ENCODE results near the gene CBY1. TPM values are rescaled to one million over a fixed set of nuclear protein-coding genes. Genes with fewer than 3 reads are reported as not detected.

Gene CBY1
- total and polyA plus RNA-seq, 4 experiments from 2014 or later = 3.8 to 35.2 (median 20.4) TPM

DNA sequence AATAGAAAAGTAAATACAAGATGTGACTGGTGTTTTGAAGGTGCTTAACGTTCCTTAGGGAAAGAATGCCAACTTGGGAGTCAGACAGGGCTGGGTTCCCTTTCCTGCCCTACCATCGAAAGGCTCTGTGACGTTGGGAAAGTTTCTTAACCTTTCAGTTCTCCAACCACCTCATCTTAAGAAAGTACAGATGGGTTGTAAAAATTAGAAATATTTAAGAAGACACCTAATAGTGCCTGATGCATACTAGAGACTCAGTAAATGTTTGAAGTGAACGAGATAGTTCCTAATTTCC, 50.4 kb downstream of the CBY1 start:
- H3K4me3 Mint-ChIP-seq = peak overlapping the region; percentile 91 to 96 (median 94)
- no peaks in the 10 kb centered on the region for H3K27me3 ChIP-seq (ENCODE audit: insufficient read depth, low read length)
- H3K36me3 ChIP-seq (ENCODE audit: insufficient read depth, low read length) = peaks cover 16% of the 10 kb centered on the region
- ChIA-PET CTCF (ENCODE audit: partially characterized antibody) (interaction anchor here (0.5 to 2.6 kb wide), 5 partner anchors 18 to 56 kb away, joined by 4 to 15 read pairs (median 8); partner anchors contain the start of gene TOMM22), POLR2A (ENCODE audit: partially characterized antibody) (interaction anchor here (0.8 to 8.0 kb wide), 13 partner anchors 10 to 612 kb away, joined by 3 to 186 read pairs (median 11); partner anchors contain the start of genes CBY1, FAM227A, RPL3 and SUN2)
- no peak for DNase-seq
- intact Hi-C loops (cut with micrococcal nuclease) = loop anchor here (2.0 to 10.0 kb wide), 4 partner anchors 18 to 652 kb away; partner anchors contain the start of genes PICK1 and RPL3
- no peaks in the 10 kb centered on the region for H3K27me3 Mint-ChIP-seq
- peak overlapping the region; percentile 6 to 94 for H3K4me3 ChIP-seq (ENCODE audit: low read length in 2 of 2)
- H3K36me3 Mint-ChIP-seq = peaks cover 10 to 41% of the 10 kb centered on the region in 2 donors
- H3K27ac ChIP-seq (ENCODE audit: low read depth, low read length) = peak overlapping the region; percentile 94
- H3K4me1 ChIP-seq (ENCODE audit: insufficient read depth, low read length) = peaks cover 57% of the 10 kb centered on the region
- peak overlapping the region; percentile 92 to 97 (median 94) for H3K27ac Mint-ChIP-seq
- H3K9me3 Mint-ChIP-seq = no peaks in the 10 kb centered on the region
- H3K9me3 ChIP-seq (ENCODE audit: control insufficient read depth in 1 of 2, low read length in 2 of 2) = no peaks in the 10 kb centered on the region
- H3K4me1 Mint-ChIP-seq = peaks cover 49 to 69% (median 55%) of the 10 kb centered on the region in 4 donors

DNA sequence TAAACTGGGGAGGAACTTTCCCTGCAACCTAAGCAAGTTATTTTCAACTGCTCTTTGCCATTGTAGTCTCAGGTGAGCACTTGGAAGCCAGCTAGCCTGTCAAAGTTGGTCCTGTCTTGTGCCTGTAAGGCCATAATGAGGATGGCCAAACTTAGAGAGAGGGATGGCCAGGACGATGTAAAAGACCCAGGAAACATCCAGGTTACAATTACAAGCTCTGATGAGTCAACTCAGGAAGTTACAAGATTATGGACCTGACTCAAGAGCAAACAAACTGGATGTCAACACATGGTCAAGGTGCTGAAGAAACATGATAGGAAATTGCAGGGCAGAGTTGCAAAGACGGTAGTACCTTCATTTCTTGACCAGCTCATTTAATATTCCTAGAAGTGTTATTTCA, 50.9 kb downstream of the CBY1 start:
- peak in 1 of 5 donors; percentile 17 for DNase-seq
- no peaks in the 10 kb centered on the region for H3K27me3 ChIP-seq (ENCODE audit: insufficient read depth, low read length)
- ChIA-PET CTCF (ENCODE audit: partially characterized antibody) (interaction anchor here (0.5 to 2.6 kb wide), 10 partner anchors 12 to 136 kb away, joined by 3 to 15 read pairs (median 4); partner anchors contain the start of gene TOMM22), POLR2A (ENCODE audit: partially characterized antibody) (interaction anchor here (0.8 to 8.0 kb wide), 12 partner anchors 8 to 446 kb away, joined by 3 to 186 read pairs (median 8); partner anchors contain the start of genes CBY1, FAM227A, SUN2 and TOMM22)
- peak overlapping the region; percentile 6 to 94 for H3K4me3 ChIP-seq (ENCODE audit: low read length in 2 of 2)
- Mint-ChIP-seq H3K4me1 (peaks cover 53 to 73% (median 59%) of the 10 kb centered on the region in 4 donors), H3K27me3 (no peaks in the 10 kb centered on the region), H3K27ac (peak overlapping the region; percentile 92 to 97 (median 94)), H3K9me3 (no peaks in the 10 kb centered on the region), H3K36me3 (peaks cover 14 to 45% of the 10 kb centered on the region in 2 donors), H3K4me3 (peak overlapping the region; percentile 91 to 96 (median 94))
- intact Hi-C loops (cut with micrococcal nuclease) = loop anchor here (2.0 to 10.0 kb wide), 4 partner anchors 17 to 653 kb away; partner anchors contain the start of genes PICK1 and RPL3
- peaks cover 60% of the 10 kb centered on the region for H3K4me1 ChIP-seq (ENCODE audit: insufficient read depth, low read length)
- peak overlapping the region; percentile 94 for H3K27ac ChIP-seq (ENCODE audit: low read depth, low read length)
- peaks cover 16% of the 10 kb centered on the region for H3K36me3 ChIP-seq (ENCODE audit: insufficient read depth, low read length)
- no peaks in the 10 kb centered on the region for H3K9me3 ChIP-seq (ENCODE audit: control insufficient read depth in 1 of 2, low read length in 2 of 2)

DNA sequence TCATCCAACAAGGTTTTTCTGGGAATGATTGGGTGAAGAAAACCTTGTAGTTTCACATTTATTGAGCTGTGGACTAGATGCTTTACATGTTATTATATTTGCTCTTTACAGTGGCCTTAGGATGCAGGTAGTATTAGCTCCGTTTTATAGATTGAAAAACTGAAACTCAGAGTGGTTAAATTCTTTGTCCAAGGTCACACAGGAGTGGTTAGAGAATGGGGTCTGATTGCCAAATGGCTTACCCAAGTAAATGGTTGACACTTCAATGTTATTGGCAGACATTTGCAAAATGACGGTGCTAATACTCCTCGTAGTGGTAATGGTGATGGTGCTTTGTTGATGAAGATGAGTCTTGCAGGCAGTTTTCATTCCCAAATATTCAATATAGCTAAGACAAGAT, 51.5 kb downstream of the CBY1 start:
- peaks cover 14 to 51% of the 10 kb centered on the region in 2 donors for H3K36me3 Mint-ChIP-seq
- H3K9me3 Mint-ChIP-seq = no peaks in the 10 kb centered on the region
- Histone ChIP-seq H3K4me3 (ENCODE audit: low read length in 2 of 2) (peak overlapping the region in 1 of 2 donors; percentile 94), H3K4me1 (ENCODE audit: insufficient read depth, low read length) (peaks cover 66% of the 10 kb centered on the region), H3K27me3 (ENCODE audit: insufficient read depth, low read length) (no peaks in the 10 kb centered on the region), H3K27ac (ENCODE audit: low read depth, low read length) (no peak overlapping the region), H3K9me3 (ENCODE audit: control insufficient read depth in 1 of 2, low read length in 2 of 2) (no peaks in the 10 kb centered on the region), H3K36me3 (ENCODE audit: insufficient read depth, low read length) (peaks cover 22% of the 10 kb centered on the region)
- CTCF ChIA-PET (ENCODE audit: partially characterized antibody) = interaction anchor here (0.5 to 2.6 kb wide), 10 partner anchors 13 to 135 kb away, joined by 3 to 15 read pairs (median 4); partner anchors contain the start of gene TOMM22
- H3K27ac Mint-ChIP-seq = peak overlapping the region in 6 of 7 donors; percentile 8 to 88 (median 32)
- intact Hi-C loops (cut with micrococcal nuclease) = loop anchor here (2.0 to 10.0 kb wide), 4 partner anchors 17 to 653 kb away; partner anchors contain the start of genes PICK1 and RPL3
- H3K4me3 Mint-ChIP-seq = peak overlapping the region; percentile 51 to 96 (median 94)
- POLR2A ChIA-PET (ENCODE audit: partially characterized antibody) = interaction anchor here (1.0 to 8.0 kb wide), 8 partner anchors 9 to 44 kb away, joined by 3 to 186 read pairs (median 33); partner anchors contain the start of genes SUN2 and TOMM22
- no peaks in the 10 kb centered on the region for H3K27me3 Mint-ChIP-seq
- DNase-seq = no peak
- H3K4me1 Mint-ChIP-seq = peaks cover 56 to 80% (median 65%) of the 10 kb centered on the region in 4 donors

DNA sequence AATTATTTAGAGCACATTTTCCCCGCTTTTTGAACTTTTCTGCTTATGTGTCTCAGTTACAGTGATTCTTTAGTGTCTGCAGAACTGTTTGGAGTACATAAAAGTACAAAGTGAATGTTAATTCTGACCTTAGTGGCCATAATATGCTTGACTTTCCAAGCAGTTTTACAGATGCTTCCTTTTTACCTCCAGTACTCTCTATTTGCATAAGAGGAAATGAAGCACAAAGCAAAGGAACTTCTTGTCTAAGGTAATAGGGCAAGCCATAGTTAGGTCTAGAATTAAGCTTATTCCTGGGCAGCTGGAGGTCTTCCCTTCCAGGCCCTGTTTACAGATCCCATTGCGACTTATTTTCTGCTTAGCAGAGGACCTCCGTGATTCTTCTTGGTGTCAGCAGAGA, 52.9 kb downstream of the CBY1 start:
- H3K36me3 ChIP-seq (ENCODE audit: insufficient read depth, low read length) = peaks cover 23% of the 10 kb centered on the region
- peak overlapping the region in 6 of 8 donors; percentile 18 to 64 (median 51) for H3K4me3 Mint-ChIP-seq
- no peaks in the 10 kb centered on the region for H3K9me3 ChIP-seq (ENCODE audit: control insufficient read depth in 1 of 2, low read length in 2 of 2)
- no peaks in the 10 kb centered on the region for H3K27me3 ChIP-seq (ENCODE audit: insufficient read depth, low read length)
- H3K9me3 Mint-ChIP-seq = no peaks in the 10 kb centered on the region
- POLR2A ChIA-PET (ENCODE audit: partially characterized antibody) = interaction anchor here (1.6 to 8.0 kb wide), 4 partner anchors 9 to 43 kb away, joined by 5 to 186 read pairs (median 102); partner anchors contain the start of gene SUN2
- CTCF ChIA-PET (ENCODE audit: partially characterized antibody) = interaction anchor here (1.6 to 1.8 kb wide), 2 partner anchors 16 to 25 kb away, joined by 5 to 6 read pairs; no protein-coding TSS in a partner anchor
- H3K36me3 Mint-ChIP-seq = peaks cover 14 to 62% of the 10 kb centered on the region in 2 donors
- peak overlapping the region in 4 of 7 donors; percentile 37 to 81 (median 66) for H3K27ac Mint-ChIP-seq
- intact Hi-C loops (cut with micrococcal nuclease) = loop anchor here (5.0 to 10.0 kb wide), 3 partner anchors 278 to 655 kb away; partner anchors contain the start of genes PICK1 and RPL3
- no peak for DNase-seq
- peaks cover 63 to 93% (median 76%) of the 10 kb centered on the region in 4 donors for H3K4me1 Mint-ChIP-seq
- H3K27ac ChIP-seq (ENCODE audit: low read depth, low read length) = no peak overlapping the region
- H3K4me1 ChIP-seq (ENCODE audit: insufficient read depth, low read length) = peaks cover 78% of the 10 kb centered on the region
- H3K27me3 Mint-ChIP-seq = no peaks in the 10 kb centered on the region
- H3K4me3 ChIP-seq (ENCODE audit: low read length in 2 of 2) = no peak overlapping the region

DNA sequence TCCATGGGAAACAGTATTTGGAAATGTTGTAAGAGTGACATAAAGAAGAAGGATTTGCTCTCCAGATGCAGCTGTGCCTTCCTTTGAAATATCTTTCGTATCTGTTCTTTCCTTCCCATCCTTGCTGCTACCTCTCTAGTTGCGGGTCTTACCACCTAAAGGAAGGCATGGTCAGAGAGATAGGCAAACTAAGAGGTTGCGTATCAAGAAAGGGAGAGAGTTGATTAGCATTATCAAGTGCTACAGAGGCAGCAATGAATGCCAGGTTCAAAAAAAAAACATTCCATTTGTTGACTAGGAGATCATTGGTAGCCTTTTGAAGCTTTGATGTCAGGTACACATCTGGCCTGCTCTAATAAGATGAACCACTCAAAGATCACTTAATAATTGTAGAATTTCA, 53.9 kb downstream of the CBY1 start:
- CTCF ChIA-PET (ENCODE audit: partially characterized antibody) = interaction anchor here (0.9 to 1.8 kb wide), 3 partner anchors 15 to 24 kb away, joined by 3 to 6 read pairs (median 5); no protein-coding TSS in a partner anchor
- Histone ChIP-seq H3K4me1 (ENCODE audit: insufficient read depth, low read length) (peaks cover 79% of the 10 kb centered on the region), H3K9me3 (ENCODE audit: control insufficient read depth in 1 of 2, low read length in 2 of 2) (no peaks in the 10 kb centered on the region), H3K27me3 (ENCODE audit: insufficient read depth, low read length) (no peaks in the 10 kb centered on the region), H3K27ac (ENCODE audit: low read depth, low read length) (no peak overlapping the region), H3K36me3 (ENCODE audit: insufficient read depth, low read length) (peaks cover 27% of the 10 kb centered on the region), H3K4me3 (ENCODE audit: low read length in 2 of 2) (no peak overlapping the region)
- intact Hi-C loops (cut with micrococcal nuclease) = no loop called here
- Mint-ChIP-seq H3K27ac (peak overlapping the region in 2 of 7 donors; percentile 17 to 42), H3K4me1 (peaks cover 66 to 92% (median 77%) of the 10 kb centered on the region in 4 donors), H3K9me3 (no peaks in the 10 kb centered on the region), H3K36me3 (peaks cover 17 to 68% of the 10 kb centered on the region in 2 donors), H3K27me3 (no peaks in the 10 kb centered on the region), H3K4me3 (no peak overlapping the region)
- POLR2A ChIA-PET (ENCODE audit: partially characterized antibody) = interaction anchor here (1.6 to 8.0 kb wide), 4 partner anchors 8 to 42 kb away, joined by 5 to 186 read pairs (median 102); partner anchors contain the start of gene SUN2
- DNase-seq = no peak

DNA sequence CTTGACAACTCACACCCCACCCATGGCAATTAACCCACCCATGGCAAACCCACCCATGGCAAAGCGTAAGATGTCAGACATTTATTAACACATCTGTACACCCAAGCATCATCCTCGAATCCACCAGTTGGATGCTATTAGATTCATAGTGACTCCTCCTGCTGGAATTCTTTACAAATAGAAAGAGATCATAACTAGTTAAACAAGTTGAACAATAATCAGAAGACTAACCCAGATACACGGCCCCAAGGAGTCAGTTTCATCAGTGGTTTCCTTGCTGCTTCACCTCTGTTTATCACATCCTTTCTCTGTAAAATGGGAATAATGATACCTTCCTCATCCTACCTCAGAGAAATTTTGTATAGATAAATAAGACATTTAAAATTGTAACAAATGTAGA, 54.4 kb downstream of the CBY1 start:
- peaks cover 17 to 70% of the 10 kb centered on the region in 2 donors for H3K36me3 Mint-ChIP-seq
- peaks cover 80% of the 10 kb centered on the region for H3K4me1 ChIP-seq (ENCODE audit: insufficient read depth, low read length)
- H3K4me3 Mint-ChIP-seq = no peak overlapping the region
- H3K4me3 ChIP-seq (ENCODE audit: low read length in 2 of 2) = no peak overlapping the region
- ChIA-PET CTCF (ENCODE audit: partially characterized antibody) (interaction anchor here (1.6 to 1.8 kb wide), 2 partner anchors 14 to 24 kb away, joined by 5 to 6 read pairs; no protein-coding TSS in a partner anchor), POLR2A (ENCODE audit: partially characterized antibody) (interaction anchor here (2.8 to 8.0 kb wide), 3 partner anchors 8 to 41 kb away, joined by 23 to 186 read pairs (median 50); partner anchors contain the start of gene SUN2)
- intact Hi-C loops (cut with micrococcal nuclease) = no loop called here
- H3K4me1 Mint-ChIP-seq = peaks cover 67 to 88% (median 78%) of the 10 kb centered on the region in 4 donors
- no peaks in the 10 kb centered on the region for H3K27me3 Mint-ChIP-seq
- peaks cover 32% of the 10 kb centered on the region for H3K36me3 ChIP-seq (ENCODE audit: insufficient read depth, low read length)
- H3K27ac Mint-ChIP-seq = peak overlapping the region in 5 of 7 donors; percentile 36 to 82 (median 66)
- H3K9me3 ChIP-seq (ENCODE audit: control insufficient read depth in 1 of 2, low read length in 2 of 2) = no peaks in the 10 kb centered on the region
- no peak overlapping the region for H3K27ac ChIP-seq (ENCODE audit: low read depth, low read length)
- no peak for DNase-seq
- no peaks in the 10 kb centered on the region for H3K9me3 Mint-ChIP-seq
- H3K27me3 ChIP-seq (ENCODE audit: insufficient read depth, low read length) = no peaks in the 10 kb centered on the region
